Measurements from ENCODE around the gene DOK5. TPM values are rescaled to one million over a fixed set of nuclear protein-coding genes. Genes with fewer than 3 reads are reported as not detected.
"Not testable (repeated sequence)": the region's sequence is repeated elsewhere in the genome, so short reads cannot be mapped to it uniquely, and the experiment has no call there.

The DOK5 gene
- total and polyA plus RNA-seq, 2 donors (not counting 3 experiments of a cell fraction or from before 2014, with no cell fraction given), result 3.5 to 14.2 TPM

DNA sequence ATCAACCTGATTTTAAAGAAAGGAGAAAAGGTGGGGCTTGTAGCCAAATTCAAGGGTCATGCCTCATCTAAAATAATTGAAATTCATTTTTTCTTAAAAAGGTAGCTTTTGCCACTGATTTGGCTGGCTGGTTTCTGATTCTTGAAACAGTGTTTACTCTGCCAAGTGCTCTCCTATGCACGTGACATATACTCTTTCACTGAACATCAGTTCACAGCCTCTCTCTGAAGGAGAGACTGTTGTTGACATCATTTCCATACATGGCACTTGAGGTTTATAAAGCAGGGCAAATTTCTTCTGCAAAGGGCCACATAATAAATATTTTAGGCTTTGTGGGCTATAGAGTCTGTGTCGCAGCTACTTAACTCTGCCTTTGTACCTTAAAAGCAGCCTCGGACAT, 40.4 kb upstream of the DOK5 start:
- Histone ChIP-seq H3K36me3 (ENCODE audit: control insufficient read depth in 2 of 2, extremely low read depth in 1 of 2, insufficient read depth in 2 of 2, low read length in 2 of 2) (no peaks in the 10 kb centered on the region), H3K9ac (replicated peaks; ENCODE audit: extremely low read depth, insufficient read depth, low read length) (no peak overlapping the region), H3K4me1 (ENCODE audit: control insufficient read depth, extremely low read depth, insufficient read depth, low read length) (no peaks in the 10 kb centered on the region), H4K20me1 (replicated peaks; ENCODE audit: control insufficient read depth, extremely low read depth, insufficient read depth, low read length) (no peaks in the 10 kb centered on the region), H3K9me1 (replicated peaks; ENCODE audit: control insufficient read depth, extremely low read depth, insufficient read depth, low read length) (peaks cover 2% of the 10 kb centered on the region), H2AFZ (ENCODE audit: low read depth, low read length) (no peak overlapping the region), H3K27ac (ENCODE audit: insufficient read depth, low read depth, low read length) (no peak overlapping the region), H3K4me3 (replicated peaks in 1 of 3; ENCODE audit: insufficient read depth in 1 of 3, low read depth in 1 of 3, low read length in 3 of 3) (no peak overlapping the region), H3K27me3 (ENCODE audit: control insufficient read depth in 2 of 2, insufficient read depth in 2 of 2, low read length in 2 of 2) (no peaks in the 10 kb centered on the region), H3K79me2 (ENCODE audit: control insufficient read depth, insufficient read depth, low read length) (no peaks in the 10 kb centered on the region), H3K4me2 (ENCODE audit: insufficient read depth, low read length) (no peak overlapping the region), H3K9me3 (replicated peaks; ENCODE audit: control insufficient read depth, insufficient read depth, low read length) (no peaks in the 10 kb centered on the region)
- no peak for FAIRE-seq
- CTCF ChIA-PET, result interaction anchor here (1.0 kb wide), 1 partner anchor 203 kb away, joined by 3 read pairs; no protein-coding TSS in a partner anchor
- dilution Hi-C loops (cut with MboI; ENCODE audit: extremely low pct_ligation_motif_present, low sequenced_read_pairs) (no loop called here), intact Hi-C loops (cut with micrococcal nuclease) (no loop called here)
- POLR2A ChIA-PET, result no interaction called here
- no peak for TF ChIP-seq EZH2 (IDR thresholded peaks at IDR 0.05; ENCODE audit: borderline replicate concordance, low read depth, low read length, severe bottlenecking)
- TF ChIP-seq MYC (IDR thresholded peaks at IDR 0.05; ENCODE audit: low read depth, low read length), result no peak
- TF ChIP-seq POLR2AphosphoS5 (IDR thresholded peaks at IDR 0.05; ENCODE audit: insufficient read depth, low read depth, low read length), result no peak
- no peak for TF ChIP-seq JUN (IDR thresholded peaks at IDR 0.05; ENCODE audit: borderline replicate concordance, insufficient read depth, insufficient read length, low read depth)
- TF ChIP-seq, protein P1, sequence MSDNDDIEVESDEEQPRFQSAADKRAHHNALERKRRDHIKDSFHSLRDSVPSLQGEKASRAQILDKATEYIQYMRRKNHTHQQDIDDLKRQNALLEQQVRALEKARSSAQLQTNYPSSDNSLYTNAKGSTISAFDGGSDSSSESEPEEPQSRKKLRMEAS (IDR thresholded peaks at IDR 0.05; ENCODE audit: insufficient read depth, insufficient read length), result no peak
- no peak for TF ChIP-seq POLR2A (IDR thresholded peaks at IDR 0.05; ENCODE audit: low read depth, low read length)
- TF ChIP-seq, protein P2, sequence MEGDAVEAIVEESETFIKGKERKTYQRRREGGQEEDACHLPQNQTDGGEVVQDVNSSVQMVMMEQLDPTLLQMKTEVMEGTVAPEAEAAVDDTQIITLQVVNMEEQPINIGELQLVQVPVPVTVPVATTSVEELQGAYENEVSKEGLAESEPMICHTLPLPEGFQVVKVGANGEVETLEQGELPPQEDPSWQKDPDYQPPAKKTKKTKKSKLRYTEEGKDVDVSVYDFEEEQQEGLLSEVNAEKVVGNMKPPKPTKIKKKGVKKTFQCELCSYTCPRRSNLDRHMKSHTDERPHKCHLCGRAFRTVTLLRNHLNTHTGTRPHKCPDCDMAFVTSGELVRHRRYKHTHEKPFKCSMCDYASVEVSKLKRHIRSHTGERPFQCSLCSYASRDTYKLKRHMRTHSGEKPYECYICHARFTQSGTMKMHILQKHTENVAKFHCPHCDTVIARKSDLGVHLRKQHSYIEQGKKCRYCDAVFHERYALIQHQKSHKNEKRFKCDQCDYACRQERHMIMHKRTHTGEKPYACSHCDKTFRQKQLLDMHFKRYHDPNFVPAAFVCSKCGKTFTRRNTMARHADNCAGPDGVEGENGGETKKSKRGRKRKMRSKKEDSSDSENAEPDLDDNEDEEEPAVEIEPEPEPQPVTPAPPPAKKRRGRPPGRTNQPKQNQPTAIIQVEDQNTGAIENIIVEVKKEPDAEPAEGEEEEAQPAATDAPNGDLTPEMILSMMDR (IDR thresholded peaks at IDR 0.05; ENCODE audit: extremely low read depth in 1 of 2, insufficient read depth in 1 of 2, low read depth in 1 of 2, low read length in 2 of 2), result no peak
- TF ChIP-seq GATA2 (IDR thresholded peaks at IDR 0.05; ENCODE audit: insufficient read depth, insufficient read length, low read depth, low read length), result no peak
- TF ChIP-seq FOS (IDR thresholded peaks at IDR 0.05; ENCODE audit: borderline replicate concordance, insufficient read depth, low read length), result no peak
- no peak for DNase-seq (ENCODE audit: low read depth, low spot score)
- no TSS peak for BruUV-seq (replicated peaks)

DNA sequence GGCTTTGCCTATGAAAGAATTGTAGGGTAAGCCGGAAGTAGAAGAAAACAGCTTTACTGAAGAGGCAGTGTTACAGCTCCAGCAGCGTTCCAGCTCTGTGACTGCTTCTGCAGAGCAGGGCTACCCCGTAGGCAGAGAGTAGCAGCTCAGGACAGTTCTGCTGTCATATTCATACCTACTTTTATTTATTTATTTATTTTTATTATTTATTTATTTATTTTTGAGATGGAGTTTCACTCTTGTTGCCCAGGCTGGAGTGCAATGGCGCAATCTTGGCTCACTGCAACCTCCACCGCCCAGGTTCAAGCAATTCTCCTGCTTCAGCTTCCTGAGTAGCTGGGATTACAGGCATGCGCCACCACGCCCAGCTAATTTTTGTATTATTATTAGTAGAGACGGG, 39.0 kb upstream of the DOK5 start:
- DNase-seq (ENCODE audit: low read depth, low spot score); H3K9me1 ChIP-seq (replicated peaks; ENCODE audit: control insufficient read depth, extremely low read depth, insufficient read depth, low read length); H3K27me3 ChIP-seq (ENCODE audit: control insufficient read depth in 2 of 2, insufficient read depth in 2 of 2, low read length in 2 of 2); H2AFZ ChIP-seq (ENCODE audit: low read depth, low read length); BruUV-seq (replicated peaks); H4K20me1 ChIP-seq (replicated peaks; ENCODE audit: control insufficient read depth, extremely low read depth, insufficient read depth, low read length); FAIRE-seq; H3K79me2 ChIP-seq (ENCODE audit: control insufficient read depth, insufficient read depth, low read length); H3K9ac ChIP-seq (replicated peaks; ENCODE audit: extremely low read depth, insufficient read depth, low read length); POLR2A ChIA-PET; H3K36me3 ChIP-seq (ENCODE audit: control insufficient read depth in 2 of 2, extremely low read depth in 1 of 2, insufficient read depth in 2 of 2, low read length in 2 of 2); intact Hi-C loops (cut with micrococcal nuclease); H3K9me3 ChIP-seq (replicated peaks; ENCODE audit: control insufficient read depth, insufficient read depth, low read length); H3K27ac ChIP-seq (ENCODE audit: insufficient read depth, low read depth, low read length); dilution Hi-C loops (cut with MboI; ENCODE audit: extremely low pct_ligation_motif_present, low sequenced_read_pairs); H3K4me1 ChIP-seq (ENCODE audit: control insufficient read depth, extremely low read depth, insufficient read depth, low read length); H3K4me2 ChIP-seq (ENCODE audit: insufficient read depth, low read length); H3K4me3 ChIP-seq (replicated peaks in 1 of 3; ENCODE audit: insufficient read depth in 1 of 3, low read depth in 1 of 3, low read length in 3 of 3): not testable (repeated sequence)
- CTCF ChIA-PET, result interaction anchor here (0.8 kb wide), 2 partner anchors 12 to 18 kb away, joined by 3 read pairs; no protein-coding TSS in a partner anchor
